Activated CD4-positive, alpha-beta T cell treated with anti-CD3 and anti-CD28 coated beads, Interleukin-2, amount 50 U/mL, for 4 hours (primary cell): Measurements from ENCODE around the gene OR51V1.
"Not testable (repeated sequence)": the region's sequence is repeated elsewhere in the genome, so short reads cannot be mapped to it uniquely, and the experiment has no call there.

Experiments used
- DNase-seq, 2 experiments: peaks; one replicate each; pipeline ENCODE4 v3.0.0-alpha.2; 2020

The OR51V1 gene

GRCh38 chr11:5161045-5161444 lies 39.4 kb downstream of the OR51V1 start:
- not testable (repeated sequence) for DNase-seq

DNA sequence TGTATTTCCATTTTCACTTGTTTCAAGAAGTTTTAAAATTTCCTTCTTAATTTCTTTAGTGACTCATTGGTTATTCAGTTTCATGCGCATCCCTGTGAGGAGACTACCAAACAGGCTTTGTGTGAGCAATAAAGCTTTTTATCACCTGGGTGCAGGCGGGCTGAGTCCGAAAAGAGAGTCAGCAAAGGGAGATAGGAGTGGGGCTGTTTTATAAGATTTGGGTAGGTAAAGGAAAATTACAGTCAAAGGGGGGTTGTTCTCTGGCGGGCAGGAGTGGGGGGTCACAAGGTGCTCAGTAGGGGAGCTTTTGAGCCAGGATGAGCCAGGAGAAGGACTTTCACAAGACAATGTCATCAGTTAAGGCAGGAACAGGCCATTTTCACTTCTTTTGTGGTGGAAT lies 40.3 kb downstream of the OR51V1 start:
- not testable (repeated sequence) for DNase-seq

GRCh38 chr11:5159806-5160205 lies 40.7 kb downstream of the OR51V1 start:
- DNase-seq = no peak

DNA sequence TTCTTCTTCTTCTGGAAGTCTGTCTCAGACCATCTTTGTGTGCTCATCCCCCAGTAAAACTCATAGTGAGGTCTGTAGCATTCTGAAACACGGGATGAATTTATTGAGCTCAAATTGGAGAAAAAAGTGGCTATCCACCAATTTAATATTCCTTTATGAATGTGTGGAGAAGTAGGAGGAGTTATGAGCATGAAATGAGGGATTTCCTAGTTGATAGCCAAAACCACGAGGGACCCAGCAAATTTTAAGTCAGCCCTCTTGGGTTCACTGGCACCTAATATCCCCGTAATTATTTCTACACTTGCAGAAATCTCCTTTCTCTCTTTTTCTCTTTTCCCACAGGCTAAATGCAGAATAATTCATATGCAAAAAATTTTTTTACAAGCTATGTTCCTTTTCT lies 45.8 kb downstream of the OR51V1 start, which contains the start of gene OR52A1:
Gene OR52A1, minus strand, starts transcription at position 101 of the 400 bp plus-strand sequence. CDS start 2,388 bp downstream, outside the sequence.
- no peak for DNase-seq

- no peak for DNase-seq
Measured at GRCh38 chr11:5153574-5154431, 46.7 kb downstream of the OR51V1 start.

DNA sequence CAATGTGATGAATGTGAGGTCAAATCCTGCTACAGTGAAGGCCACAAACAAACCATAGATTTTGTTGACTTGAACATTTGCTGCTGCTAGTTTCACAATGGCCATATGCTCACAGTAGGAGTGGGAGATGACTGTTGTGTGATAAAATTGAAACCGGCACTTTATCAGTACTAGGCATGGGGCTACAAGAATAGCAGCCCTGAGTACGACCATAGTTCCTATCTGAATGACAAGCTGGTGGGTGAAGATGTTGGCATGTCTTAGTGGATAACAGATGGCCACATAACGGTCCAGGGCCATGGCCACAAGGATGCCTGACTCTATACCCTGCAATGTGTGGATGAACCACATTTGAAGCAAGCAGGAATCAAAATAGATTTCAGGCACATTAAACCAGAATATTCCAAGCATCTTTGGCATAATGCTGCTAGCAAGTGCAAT lies 48.7 kb downstream of the OR51V1 start:
- DNase-seq = no peak
